Loucy (cell line): ENCODE measurements around the gene PCCB.

Experiments
- H2AFZ ChIP-seq: fragments of 200-600 bp; sonication (generic); 2 replicates; pipeline ENCODE4 v1.6.0; 2016; ENCODE audit warnings: antibody characterized with exemption, mild to moderate bottlenecking, low read length, moderate library complexity
- H3F3A ChIP-seq: fragments of 200-600 bp; 2 replicates; pipeline ENCODE4 v1.6.0; 2016; ENCODE audit warnings: antibody characterized with exemption, low read depth, mild to moderate bottlenecking
- H3K27me3 ChIP-seq: fragments of 200-600 bp; sonication (generic); 2 replicates; pipeline ENCODE4 v1.6.1; 2014; ENCODE audit warnings: low read length, mild to moderate bottlenecking; ENCODE audit not compliant: insufficient read depth, poor library complexity, severe bottlenecking
- H3K36me3 ChIP-seq: fragments of 200-600 bp; sonication (generic); 2 replicates; pipeline ENCODE4 v1.6.1; 2016; ENCODE audit warnings: low read length; ENCODE audit not compliant: insufficient read depth
- H3K4me1 ChIP-seq: fragments of 200-600 bp; sonication (generic); 2 replicates; pipeline ENCODE4 v1.5.1; 2014; ENCODE audit warnings: low read length, mild to moderate bottlenecking; ENCODE audit not compliant: insufficient read depth, poor library complexity, severe bottlenecking
- H3K4me2 ChIP-seq: fragments of 200-600 bp; sonication (generic); 2 replicates; pipeline ENCODE4 v1.6.0; 2014; ENCODE audit warnings: antibody characterized with exemption, low read length, low read depth, mild to moderate bottlenecking; ENCODE audit not compliant: poor library complexity, severe bottlenecking
- H3K4me3 ChIP-seq: fragments of 200-600 bp; sonication (generic); 2 replicates; pipeline ENCODE4 v1.5.1; 2014; ENCODE audit warnings: low read length, mild to moderate bottlenecking, mixed read lengths; ENCODE audit not compliant: poor library complexity, severe bottlenecking
- H3K79me2 ChIP-seq: fragments of 200-600 bp; sonication (generic); 2 replicates; pipeline ENCODE4 v1.6.1; 2014; ENCODE audit warnings: low read length; ENCODE audit not compliant: insufficient read depth
- H3K9ac ChIP-seq: fragments of 200-600 bp; sonication (generic); 2 replicates; pipeline ENCODE4 v1.6.0; 2014; ENCODE audit warnings: mild to moderate bottlenecking, low read depth, low read length, moderate library complexity; ENCODE audit not compliant: poor library complexity, severe bottlenecking
- H3K9me2 ChIP-seq: fragments of 200-600 bp; sonication (generic); replicated peaks from 2 replicates; pipeline ENCODE4 v1.6.1; 2016; ENCODE audit warnings: low read depth, low read length, mixed read lengths
- H3K9me3 ChIP-seq: fragments of 200-600 bp; sonication (generic); 2 replicates; pipeline ENCODE4 v1.6.1; 2014; ENCODE audit warnings: mild to moderate bottlenecking, antibody characterized with exemption, low read length, low read depth; ENCODE audit not compliant: insufficient read depth
- H4K20me1 ChIP-seq: fragments of 200-600 bp; sonication (generic); 2 replicates; pipeline ENCODE4 v1.6.0; 2014; ENCODE audit warnings: antibody characterized with exemption, low read length, mild to moderate bottlenecking; ENCODE audit not compliant: insufficient read depth, poor library complexity, severe bottlenecking
- EZH2phosphoT487 ChIP-seq: fragments of 200-600 bp; IDR thresholded peaks from 2 replicates; pipeline ENCODE4 v1.6.1; 2018; ENCODE audit warnings: antibody characterized with exemption, mild to moderate bottlenecking, moderate library complexity, borderline replicate concordance
- TF ChIP-seq, protein P1 (sequence below): fragments of 200-600 bp; sonication (generic); conservative IDR thresholded peaks from 2 replicates; pipeline ENCODE4 v1.5.1; 2014; ENCODE audit warnings: mild to moderate bottlenecking, antibody characterized with exemption, low read length

Gene PCCB

GRCh38 chr3:136351351-136351750, 101.2 kb downstream of the PCCB start:
- no peak overlapping the region for H2AFZ ChIP-seq
- peaks cover 29% of the 10 kb centered on the region for H3K36me3 ChIP-seq
- no peaks in the 10 kb centered on the region for H3K79me2 ChIP-seq
- H3K9me3 ChIP-seq: no peaks in the 10 kb centered on the region
- no peaks in the 10 kb centered on the region for H3K27me3 ChIP-seq
- H3K4me2 ChIP-seq: no peak overlapping the region
- H3K4me1 ChIP-seq: peaks cover 6% of the 10 kb centered on the region
- TF ChIP-seq, protein P1, sequence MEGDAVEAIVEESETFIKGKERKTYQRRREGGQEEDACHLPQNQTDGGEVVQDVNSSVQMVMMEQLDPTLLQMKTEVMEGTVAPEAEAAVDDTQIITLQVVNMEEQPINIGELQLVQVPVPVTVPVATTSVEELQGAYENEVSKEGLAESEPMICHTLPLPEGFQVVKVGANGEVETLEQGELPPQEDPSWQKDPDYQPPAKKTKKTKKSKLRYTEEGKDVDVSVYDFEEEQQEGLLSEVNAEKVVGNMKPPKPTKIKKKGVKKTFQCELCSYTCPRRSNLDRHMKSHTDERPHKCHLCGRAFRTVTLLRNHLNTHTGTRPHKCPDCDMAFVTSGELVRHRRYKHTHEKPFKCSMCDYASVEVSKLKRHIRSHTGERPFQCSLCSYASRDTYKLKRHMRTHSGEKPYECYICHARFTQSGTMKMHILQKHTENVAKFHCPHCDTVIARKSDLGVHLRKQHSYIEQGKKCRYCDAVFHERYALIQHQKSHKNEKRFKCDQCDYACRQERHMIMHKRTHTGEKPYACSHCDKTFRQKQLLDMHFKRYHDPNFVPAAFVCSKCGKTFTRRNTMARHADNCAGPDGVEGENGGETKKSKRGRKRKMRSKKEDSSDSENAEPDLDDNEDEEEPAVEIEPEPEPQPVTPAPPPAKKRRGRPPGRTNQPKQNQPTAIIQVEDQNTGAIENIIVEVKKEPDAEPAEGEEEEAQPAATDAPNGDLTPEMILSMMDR: no peak
- TF ChIP-seq EZH2phosphoT487: no peak
- no peak overlapping the region for H3K4me3 ChIP-seq
- no peaks in the 10 kb centered on the region for H3K9me2 ChIP-seq
- H3F3A ChIP-seq: no peaks in the 10 kb centered on the region
- no peaks in the 10 kb centered on the region for H4K20me1 ChIP-seq
- no peak overlapping the region for H3K9ac ChIP-seq

DNA sequence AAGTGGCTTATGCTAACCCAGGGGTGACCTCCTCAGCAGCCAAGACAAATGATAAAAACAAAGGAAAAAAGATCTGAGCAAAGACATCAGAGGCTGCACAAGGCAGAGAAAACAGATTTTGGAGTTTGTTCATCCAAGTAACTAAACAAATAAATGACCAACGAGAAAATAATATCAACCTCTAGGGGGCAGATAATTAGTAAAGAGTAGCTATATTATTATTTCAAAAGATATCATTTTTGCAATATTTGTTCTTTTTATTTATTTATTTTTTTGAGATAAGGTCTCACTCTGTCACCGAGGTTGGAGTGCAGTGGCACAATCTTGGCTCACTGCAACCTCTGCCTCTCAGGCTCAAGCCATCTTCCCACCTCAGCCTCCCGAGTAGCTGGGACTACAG, 101.8 kb downstream of the PCCB start:
- H3K36me3 ChIP-seq: peaks cover 29% of the 10 kb centered on the region
- no peak overlapping the region for H2AFZ ChIP-seq
- TF ChIP-seq, protein P1: peak; percentile 40
- TF ChIP-seq EZH2phosphoT487: no peak
- H3K9me2 ChIP-seq: no peaks in the 10 kb centered on the region
- no peaks in the 10 kb centered on the region for H4K20me1 ChIP-seq
- no peaks in the 10 kb centered on the region for H3K27me3 ChIP-seq
- no peaks in the 10 kb centered on the region for H3F3A ChIP-seq
- no peaks in the 10 kb centered on the region for H3K9me3 ChIP-seq
- H3K4me3 ChIP-seq: no peak overlapping the region
- no peaks in the 10 kb centered on the region for H3K79me2 ChIP-seq
- H3K4me1 ChIP-seq: peaks cover 6% of the 10 kb centered on the region
- no peak overlapping the region for H3K4me2 ChIP-seq
- H3K9ac ChIP-seq: no peak overlapping the region

DNA sequence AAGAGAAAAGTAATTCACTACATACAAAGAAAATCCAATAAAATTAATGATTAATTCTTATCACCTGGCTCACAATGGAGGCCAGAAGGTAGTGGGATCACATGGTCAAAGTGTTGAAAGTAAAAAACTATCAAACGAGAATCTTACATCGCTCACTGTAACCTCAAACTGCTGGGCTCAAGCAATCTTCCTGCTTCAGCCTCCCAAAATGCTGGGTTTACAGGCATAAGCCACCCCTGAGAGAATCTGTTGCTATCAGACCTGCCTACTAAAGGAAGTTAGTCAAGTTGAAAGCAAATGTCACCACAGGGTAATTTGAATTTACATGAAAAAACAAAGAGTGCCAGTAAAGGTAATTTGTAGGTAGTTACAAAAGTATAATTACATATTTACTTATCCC, 103.3 kb downstream of the PCCB start:
- H3K4me2 ChIP-seq: peak overlapping the region; percentile 2
- H4K20me1 ChIP-seq: no peaks in the 10 kb centered on the region
- no peak overlapping the region for H3K4me3 ChIP-seq
- peaks cover 6% of the 10 kb centered on the region for H3K4me1 ChIP-seq
- H3K79me2 ChIP-seq: no peaks in the 10 kb centered on the region
- no peak overlapping the region for H2AFZ ChIP-seq
- TF ChIP-seq, protein P1: no peak
- TF ChIP-seq EZH2phosphoT487: no peak
- peaks cover 21% of the 10 kb centered on the region for H3K36me3 ChIP-seq
- H3F3A ChIP-seq: no peaks in the 10 kb centered on the region
- H3K9ac ChIP-seq: no peak overlapping the region
- H3K9me2 ChIP-seq: no peaks in the 10 kb centered on the region
- no peaks in the 10 kb centered on the region for H3K27me3 ChIP-seq
- no peaks in the 10 kb centered on the region for H3K9me3 ChIP-seq
